Measurements from ENCODE around the gene GNB1L.

The GNB1L gene

GRCh38 chr22:19789406-19789805, 65.3 kb downstream of the GNB1L start:
- TF ChIP-seq CTCF (IDR thresholded peaks at IDR 0.05), result no peak
- Histone ChIP-seq H3K4me3 (ENCODE audit: low read depth in 1 of 2, low read length in 1 of 2) (no peak overlapping the region), H3K9me3 (no peaks in the 10 kb centered on the region), H3K27ac (no peak overlapping the region), H3K27me3 (no peaks in the 10 kb centered on the region), H3K36me3 (no peaks in the 10 kb centered on the region), H3K4me1 (ENCODE audit: control insufficient read depth in 1 of 2, insufficient read depth in 1 of 2, low read depth in 1 of 2, low read length in 1 of 2) (no peaks in the 10 kb centered on the region)

GRCh38 chr22:19788661-19789225, 65.9 kb downstream of the GNB1L start:
- Histone ChIP-seq H3K27ac (no peak overlapping the region), H3K27me3 (no peaks in the 10 kb centered on the region), H3K9me3 (no peaks in the 10 kb centered on the region), H3K36me3 (no peaks in the 10 kb centered on the region), H3K4me1 (ENCODE audit: control insufficient read depth in 1 of 2, insufficient read depth in 1 of 2, low read depth in 1 of 2, low read length in 1 of 2) (no peaks in the 10 kb centered on the region), H3K4me3 (ENCODE audit: low read depth in 1 of 2, low read length in 1 of 2) (no peak overlapping the region)
- no peak for TF ChIP-seq CTCF (IDR thresholded peaks at IDR 0.05)

GRCh38 chr22:19787849-19788141, 66.9 kb downstream of the GNB1L start:
- TF ChIP-seq CTCF (IDR thresholded peaks at IDR 0.05), result no peak
- Histone ChIP-seq H3K27me3 (peaks cover 4% of the 10 kb centered on the region), H3K4me3 (ENCODE audit: low read depth in 1 of 2, low read length in 1 of 2) (no peak overlapping the region), H3K36me3 (no peaks in the 10 kb centered on the region), H3K4me1 (ENCODE audit: control insufficient read depth in 1 of 2, insufficient read depth in 1 of 2, low read depth in 1 of 2, low read length in 1 of 2) (no peaks in the 10 kb centered on the region), H3K9me3 (no peaks in the 10 kb centered on the region), H3K27ac (no peak overlapping the region)

- no peak overlapping the region for H3K27ac ChIP-seq
- H3K9me3 ChIP-seq, result no peaks in the 10 kb centered on the region
- no peak overlapping the region for H3K4me3 ChIP-seq (ENCODE audit: low read depth in 1 of 2, low read length in 1 of 2)
- H3K4me1 ChIP-seq (ENCODE audit: control insufficient read depth in 1 of 2, insufficient read depth in 1 of 2, low read depth in 1 of 2, low read length in 1 of 2), result no peaks in the 10 kb centered on the region
- TF ChIP-seq CTCF (IDR thresholded peaks at IDR 0.05), result no peak
- no peaks in the 10 kb centered on the region for H3K36me3 ChIP-seq
- peaks cover 8% of the 10 kb centered on the region for H3K27me3 ChIP-seq
These were observed 67.5 kb downstream of the GNB1L start for GRCh38 chr22:19786959-19787848.

- Histone ChIP-seq H3K9me3 (no peaks in the 10 kb centered on the region), H3K4me1 (ENCODE audit: control insufficient read depth in 1 of 2, insufficient read depth in 1 of 2, low read depth in 1 of 2, low read length in 1 of 2) (no peaks in the 10 kb centered on the region), H3K36me3 (no peaks in the 10 kb centered on the region), H3K4me3 (ENCODE audit: low read depth in 1 of 2, low read length in 1 of 2) (no peak overlapping the region), H3K27me3 (peaks cover 8% of the 10 kb centered on the region), H3K27ac (no peak overlapping the region)
- TF ChIP-seq CTCF (IDR thresholded peaks at IDR 0.05), result no peak
These were observed 68.4 kb downstream of the GNB1L start for GRCh38 chr22:19786264-19786585.
